Memory B cell (primary cell): ENCODE results near the gene MATCAP1.

Source experiments
- ATAC-seq: fragments of 150-1000 bp; cut with Tn5 transposase; 2 replicates; pipeline ENCODE4 v1.10.0; 2021; ENCODE audit warnings: low read depth, mild to moderate bottlenecking, moderate library complexity
- DNase-seq, 2 donors: peaks; one replicate each; pipeline ENCODE4 v3.0.0; 2022; ENCODE audit warnings: low spot score in 2 of 2
- H3K27ac Mint-ChIP-seq: one replicate; pipeline ENCODE4 v1.8.0; 2022; ENCODE audit warnings: mild to moderate bottlenecking, moderate library complexity, mixed read lengths
- H3K27me3 Mint-ChIP-seq: one replicate; pipeline ENCODE4 v1.8.0; 2022; ENCODE audit warnings: mixed read lengths
- H3K36me3 Mint-ChIP-seq: one replicate; pipeline ENCODE4 v1.8.0; 2022; ENCODE audit warnings: mild to moderate bottlenecking, mixed read lengths
- H3K4me1 Mint-ChIP-seq: one replicate; pipeline ENCODE4 v1.8.0; 2022; ENCODE audit warnings: mixed read lengths
- H3K4me3 Mint-ChIP-seq: one replicate; pipeline ENCODE4 v1.8.0; 2022; ENCODE audit warnings: mild to moderate bottlenecking, moderate library complexity, mixed read lengths
- H3K9me3 Mint-ChIP-seq: one replicate; pipeline ENCODE4 v1.8.0; 2022; ENCODE audit warnings: mixed read lengths

Gene MATCAP1

DNA sequence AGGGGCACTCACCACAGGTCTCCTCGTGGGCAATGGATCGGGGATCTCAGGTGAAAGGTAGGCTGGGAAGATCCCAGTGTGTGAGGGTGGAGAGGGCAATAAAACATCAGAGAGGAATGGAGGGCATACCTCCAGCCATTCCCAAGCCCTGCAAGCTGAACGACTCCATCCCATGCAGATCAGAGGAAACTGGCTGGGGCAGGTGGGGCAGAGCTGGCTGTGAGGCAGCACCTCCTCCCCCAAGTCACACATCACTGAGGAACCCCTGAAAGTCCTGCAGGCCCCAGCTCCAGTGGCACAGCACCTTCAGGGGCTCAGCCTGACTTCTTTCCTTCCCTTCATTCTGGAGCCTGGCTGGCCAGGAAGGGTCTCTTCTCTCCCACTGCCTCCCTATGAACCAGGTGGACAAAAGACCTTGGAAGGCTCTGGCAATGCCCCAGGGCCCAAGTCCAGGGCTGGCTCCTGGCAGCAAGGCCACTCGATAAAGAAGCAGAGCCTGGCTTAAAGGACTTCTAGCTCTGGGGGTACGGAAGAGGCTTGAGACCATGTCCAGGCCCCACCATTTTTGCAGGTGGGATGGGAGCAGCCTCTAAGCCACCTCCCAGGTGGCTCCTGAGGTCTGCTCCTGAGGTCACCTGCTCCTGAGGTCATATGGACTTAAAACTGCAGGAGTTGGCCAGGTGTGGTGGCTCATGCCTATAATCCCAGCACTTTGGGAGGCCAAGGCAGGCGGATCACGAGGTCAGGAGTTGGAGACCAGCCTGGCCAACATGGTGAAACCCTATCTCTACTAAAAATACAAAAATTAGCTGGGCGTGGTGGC is 29.6 kb upstream of the MATCAP1 start:
- no peak overlapping the region for H3K4me3 Mint-ChIP-seq
- H3K27me3 Mint-ChIP-seq, result no peaks in the 10 kb centered on the region
- DNase-seq (no peak), ATAC-seq (no peak)
- no peaks in the 10 kb centered on the region for H3K9me3 Mint-ChIP-seq
- H3K36me3 Mint-ChIP-seq, result peaks cover 7% of the 10 kb centered on the region
- no peak overlapping the region for H3K27ac Mint-ChIP-seq
- H3K4me1 Mint-ChIP-seq, result peaks cover 6% of the 10 kb centered on the region

DNA sequence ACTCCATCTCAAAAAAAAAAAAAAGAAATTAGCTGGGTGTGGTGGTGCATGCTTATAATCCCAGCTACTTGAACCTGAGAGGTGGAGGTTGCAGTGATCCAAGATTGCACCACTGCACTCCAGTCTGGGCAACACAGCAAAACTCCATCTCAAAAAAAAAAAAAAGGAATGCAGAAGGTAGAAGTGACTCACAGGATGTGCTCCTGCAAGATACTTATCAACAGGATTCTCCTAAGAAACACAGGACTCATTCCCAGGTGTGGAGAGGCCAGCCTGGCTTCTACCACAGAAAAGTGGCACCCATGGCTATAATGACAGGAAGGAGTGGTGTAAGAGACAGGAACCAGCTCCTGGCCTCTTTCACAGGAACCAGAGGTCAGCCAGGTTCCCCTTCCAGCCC is 29.0 kb upstream of the MATCAP1 start:
- ATAC-seq, result no peak
- H3K27me3 Mint-ChIP-seq, result no peaks in the 10 kb centered on the region
- peaks cover 6% of the 10 kb centered on the region for H3K4me1 Mint-ChIP-seq
- no peak overlapping the region for H3K4me3 Mint-ChIP-seq
- no peak for DNase-seq
- H3K36me3 Mint-ChIP-seq, result peaks cover 7% of the 10 kb centered on the region
- H3K9me3 Mint-ChIP-seq, result no peaks in the 10 kb centered on the region
- H3K27ac Mint-ChIP-seq, result no peak overlapping the region

DNA sequence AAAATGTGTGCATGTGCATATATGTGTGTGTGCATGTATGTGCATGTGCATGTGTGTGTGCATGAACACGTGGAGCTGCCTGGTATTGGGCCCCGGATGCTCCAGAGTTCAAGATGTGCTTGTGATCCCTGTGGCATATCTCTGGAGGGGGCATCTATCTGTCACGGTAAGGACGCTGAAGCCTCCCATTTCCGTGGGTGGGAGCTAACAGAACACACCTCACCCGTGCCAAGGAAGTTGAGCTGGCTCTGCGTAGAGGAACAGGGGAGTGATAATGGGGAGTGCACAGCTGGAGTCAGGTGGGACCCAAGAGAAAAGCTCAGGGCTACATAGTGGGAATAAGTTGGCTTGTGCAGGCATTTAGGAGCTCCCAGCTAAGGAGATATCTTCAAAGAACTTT is 27.9 kb upstream of the MATCAP1 start:
- no peak for DNase-seq
- Mint-ChIP-seq H3K27ac (no peak overlapping the region), H3K4me1 (peaks cover 6% of the 10 kb centered on the region), H3K27me3 (no peaks in the 10 kb centered on the region), H3K36me3 (peaks cover 7% of the 10 kb centered on the region), H3K9me3 (no peaks in the 10 kb centered on the region), H3K4me3 (no peak overlapping the region)
- ATAC-seq, result no peak

DNA sequence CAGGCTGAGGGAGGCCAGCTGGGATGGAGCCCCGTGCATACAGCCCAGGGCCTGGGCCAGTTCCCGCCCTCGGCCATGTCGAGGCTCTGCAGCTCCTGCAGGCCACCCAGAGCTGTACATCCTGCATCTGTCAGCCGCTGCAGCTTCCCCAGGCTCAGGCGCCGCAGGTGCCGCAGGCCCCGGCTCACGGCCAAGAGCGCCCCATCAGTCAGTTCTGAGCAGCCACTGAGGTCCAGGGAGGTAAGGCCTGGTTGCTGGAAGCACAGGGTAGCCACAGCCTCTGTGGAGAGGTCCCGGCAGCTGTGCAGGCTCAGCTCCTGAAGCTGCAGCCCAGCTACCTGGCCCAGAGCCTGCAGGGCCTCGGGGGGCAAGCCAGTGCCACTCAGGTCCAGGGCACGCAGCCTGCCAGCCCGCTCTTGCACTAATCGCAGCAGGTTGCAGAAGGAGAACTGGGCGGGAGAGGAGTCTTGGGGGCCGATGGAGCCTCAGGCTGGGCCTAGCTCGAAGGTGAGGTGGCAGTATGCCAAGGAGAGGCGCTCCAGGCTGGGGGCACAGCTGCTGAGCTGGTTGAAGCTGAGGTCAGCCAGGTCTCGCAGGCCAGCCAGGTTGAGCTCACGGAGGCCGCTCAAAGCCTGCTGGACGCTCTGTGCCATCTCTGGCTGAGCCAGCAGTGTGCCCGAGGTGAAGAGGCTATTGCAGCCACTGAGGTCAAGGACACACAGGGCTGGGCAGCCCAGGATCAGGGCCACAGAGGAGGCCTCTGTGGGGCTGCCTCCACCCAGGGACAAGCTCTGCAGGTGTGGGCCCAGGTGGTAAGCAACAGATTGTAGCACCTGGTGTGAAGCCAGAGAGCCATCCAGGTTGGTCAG is 26.5 kb upstream of the MATCAP1 start:
- ATAC-seq, result no peak
- no peak for DNase-seq
- no peaks in the 10 kb centered on the region for H3K9me3 Mint-ChIP-seq
- no peak overlapping the region for H3K27ac Mint-ChIP-seq
- H3K27me3 Mint-ChIP-seq, result no peaks in the 10 kb centered on the region
- H3K4me3 Mint-ChIP-seq, result no peak overlapping the region
- peaks cover 3% of the 10 kb centered on the region for H3K36me3 Mint-ChIP-seq
- no peaks in the 10 kb centered on the region for H3K4me1 Mint-ChIP-seq

DNA sequence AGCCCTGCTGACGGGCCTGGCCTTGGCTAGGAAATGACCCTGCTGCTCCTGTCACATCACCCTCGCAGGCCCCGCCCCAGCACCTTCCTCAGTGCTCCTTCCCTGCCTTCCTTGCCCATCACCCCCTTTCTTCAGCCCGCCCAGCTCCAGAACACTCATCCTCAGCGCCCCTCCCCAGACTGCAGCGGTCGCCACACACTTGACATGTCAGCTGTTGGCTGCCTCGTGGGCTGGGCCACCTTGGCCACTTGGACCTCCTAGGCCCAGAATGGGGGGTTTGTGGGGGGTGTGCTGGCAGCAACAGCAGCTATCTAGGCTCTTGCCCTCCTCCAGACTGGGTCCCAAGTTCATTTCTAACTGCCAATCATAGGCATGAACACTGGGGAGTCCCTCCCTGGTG is 25.8 kb upstream of the MATCAP1 start:
- H3K27ac Mint-ChIP-seq, result no peak overlapping the region
- H3K27me3 Mint-ChIP-seq, result no peaks in the 10 kb centered on the region
- no peaks in the 10 kb centered on the region for H3K4me1 Mint-ChIP-seq
- DNase-seq, result no peak
- H3K36me3 Mint-ChIP-seq, result peaks cover 3% of the 10 kb centered on the region
- no peak for ATAC-seq
- H3K4me3 Mint-ChIP-seq, result no peak overlapping the region
- no peaks in the 10 kb centered on the region for H3K9me3 Mint-ChIP-seq

DNA sequence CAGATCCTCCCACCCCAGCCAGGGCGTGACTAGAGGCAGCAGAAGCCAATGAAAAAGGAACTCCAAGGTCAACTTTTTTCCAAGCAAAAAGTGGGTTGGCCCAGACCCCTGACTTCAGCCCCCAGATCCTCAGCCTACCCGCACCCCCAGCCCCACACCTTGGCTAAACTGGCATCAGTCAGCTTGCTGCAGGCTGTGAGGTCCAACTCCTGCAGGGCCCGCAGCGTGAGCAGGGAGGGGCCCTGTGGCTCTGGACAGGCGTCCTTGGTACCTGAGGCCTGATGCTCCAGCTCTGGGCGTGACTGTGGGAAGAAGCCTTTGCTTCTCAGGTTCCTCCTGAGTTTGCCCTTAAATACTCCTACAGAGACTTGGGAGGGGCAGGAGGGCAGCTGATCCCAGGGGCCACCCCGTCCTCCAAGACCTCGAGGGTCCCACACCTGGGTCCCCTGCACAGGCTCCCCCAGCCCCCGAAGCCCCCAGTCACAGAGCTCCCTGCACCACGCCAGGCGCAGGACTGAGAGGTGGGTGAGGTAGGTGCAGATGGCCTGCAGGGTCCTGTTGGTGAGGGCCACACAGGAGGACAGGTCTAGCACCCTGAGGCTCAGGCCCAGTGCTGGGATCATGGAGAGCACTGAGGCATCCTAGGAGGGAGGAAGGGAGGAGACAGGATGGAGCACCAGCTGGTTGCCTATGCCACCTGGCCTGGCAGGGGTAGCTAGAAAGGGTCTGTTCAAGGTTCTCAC is 24.6 kb upstream of the MATCAP1 start:
- Mint-ChIP-seq H3K4me1 (no peaks in the 10 kb centered on the region), H3K36me3 (peaks cover 3% of the 10 kb centered on the region), H3K4me3 (no peak overlapping the region), H3K27ac (no peak overlapping the region), H3K9me3 (no peaks in the 10 kb centered on the region), H3K27me3 (no peaks in the 10 kb centered on the region)
- no peak for DNase-seq
- no peak for ATAC-seq

DNA sequence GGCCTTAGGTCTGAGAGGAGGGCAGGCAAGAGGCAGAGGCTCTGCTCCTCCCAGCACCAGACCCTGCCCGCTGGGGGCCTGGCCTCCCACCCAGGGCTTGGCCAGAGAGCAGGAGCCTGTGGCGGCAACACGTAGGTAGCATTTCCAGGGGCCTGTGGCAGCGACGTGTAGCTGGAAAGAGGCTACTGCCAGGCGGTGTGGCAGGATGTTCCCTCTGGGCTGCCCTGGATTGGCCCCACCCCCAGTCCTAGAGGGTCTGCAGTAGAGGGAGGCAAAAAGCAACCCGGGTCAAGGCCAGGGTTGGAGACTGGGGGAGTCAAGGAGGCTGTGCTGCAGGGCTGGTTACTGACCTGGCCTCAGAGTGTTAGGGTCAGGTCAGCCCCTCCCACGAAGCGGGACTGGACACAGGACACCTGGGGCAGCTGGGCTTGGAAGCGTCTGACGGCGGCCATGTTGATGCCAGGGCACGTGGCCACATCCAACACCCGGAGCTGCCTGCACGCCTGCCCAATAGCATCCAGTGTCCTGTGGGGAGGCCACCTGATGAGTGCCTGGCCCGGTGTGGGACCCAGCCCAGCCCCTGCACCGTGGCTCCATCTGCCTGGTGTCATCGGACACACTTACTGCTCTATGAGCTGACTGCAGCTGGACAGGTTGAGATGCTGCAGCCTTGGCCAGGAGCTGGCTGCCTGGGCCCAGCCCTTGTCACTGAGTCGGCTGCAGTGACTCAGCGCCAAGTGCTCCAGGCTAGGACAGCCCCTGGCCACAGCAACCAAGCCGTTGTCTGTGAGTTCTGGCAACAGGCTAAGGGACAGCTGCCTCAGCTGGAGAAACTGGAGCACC is 23.7 kb upstream of the MATCAP1 start:
- no peak for DNase-seq

DNA sequence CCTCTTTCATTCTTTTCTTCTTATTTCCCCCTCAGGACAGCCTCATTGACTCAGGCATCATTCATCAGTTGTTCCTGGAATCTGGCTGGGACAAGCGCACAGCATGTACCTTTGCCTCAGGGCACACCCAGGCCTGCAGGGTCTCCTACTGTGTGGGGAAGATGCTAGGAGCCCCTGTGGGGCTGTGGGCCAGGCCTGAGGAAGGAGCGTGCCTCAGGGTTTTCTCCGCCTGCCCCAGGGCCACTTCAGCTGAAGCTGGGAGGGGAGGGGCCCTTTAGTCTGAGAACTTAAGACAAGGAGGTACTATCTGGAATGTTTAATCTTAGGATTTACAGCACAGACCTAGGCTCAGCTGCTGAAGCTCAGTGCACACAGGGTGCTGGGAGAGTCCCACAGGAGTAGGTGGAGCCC is 23.1 kb upstream of the MATCAP1 start:
- no peak overlapping the region for H3K27ac Mint-ChIP-seq
- no peak overlapping the region for H3K4me3 Mint-ChIP-seq
- ATAC-seq (no peak), DNase-seq (no peak)
- H3K27me3 Mint-ChIP-seq, result no peaks in the 10 kb centered on the region
- H3K9me3 Mint-ChIP-seq, result no peaks in the 10 kb centered on the region
- H3K36me3 Mint-ChIP-seq, result peaks cover 3% of the 10 kb centered on the region
- H3K4me1 Mint-ChIP-seq, result no peaks in the 10 kb centered on the region

More for the DNA sequence above, 23.7 kb upstream of the MATCAP1 start:
- no peak for ATAC-seq
- Mint-ChIP-seq H3K4me3 (no peak overlapping the region), H3K9me3 (no peaks in the 10 kb centered on the region), H3K27me3 (no peaks in the 10 kb centered on the region), H3K36me3 (peaks cover 3% of the 10 kb centered on the region), H3K4me1 (no peaks in the 10 kb centered on the region), H3K27ac (no peak overlapping the region)

DNA sequence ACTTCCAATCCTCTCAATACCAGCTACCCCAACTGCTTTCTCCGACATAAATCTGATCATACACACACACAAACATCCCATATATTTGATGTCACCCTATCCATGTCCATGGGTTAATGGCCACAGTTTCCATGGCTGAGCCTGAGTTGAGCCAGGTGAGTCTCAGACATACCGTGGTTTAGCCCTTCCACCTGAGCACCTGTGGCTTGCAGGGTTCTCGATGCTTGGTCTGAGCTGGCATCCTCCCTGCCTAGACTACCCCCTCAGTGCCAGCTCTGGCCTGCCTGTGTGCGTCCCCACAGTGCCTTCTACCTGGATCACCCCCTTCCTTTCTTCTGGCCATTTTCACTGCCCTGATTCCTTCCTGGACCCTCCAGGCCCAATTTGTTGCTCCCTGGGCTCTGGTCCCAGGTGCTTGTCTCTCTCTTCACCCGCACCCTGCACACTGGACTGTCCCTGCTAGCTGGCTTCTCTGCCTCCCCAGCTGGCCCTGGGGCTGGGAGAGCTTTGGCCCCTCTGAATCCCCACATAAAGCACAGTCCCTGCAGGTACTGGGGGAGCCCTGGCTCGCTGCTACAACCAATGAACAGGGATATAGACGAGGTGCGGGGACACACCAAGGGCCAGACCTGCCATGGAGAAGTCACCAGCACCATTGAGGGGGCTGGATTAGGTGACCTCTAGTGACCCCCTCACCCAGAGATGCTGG is 22.5 kb upstream of the MATCAP1 start:
- Mint-ChIP-seq H3K27ac (no peak overlapping the region), H3K36me3 (peaks cover 3% of the 10 kb centered on the region), H3K4me1 (no peaks in the 10 kb centered on the region), H3K4me3 (no peak overlapping the region), H3K9me3 (no peaks in the 10 kb centered on the region), H3K27me3 (no peaks in the 10 kb centered on the region)
- ATAC-seq (no peak), DNase-seq (no peak)

DNA sequence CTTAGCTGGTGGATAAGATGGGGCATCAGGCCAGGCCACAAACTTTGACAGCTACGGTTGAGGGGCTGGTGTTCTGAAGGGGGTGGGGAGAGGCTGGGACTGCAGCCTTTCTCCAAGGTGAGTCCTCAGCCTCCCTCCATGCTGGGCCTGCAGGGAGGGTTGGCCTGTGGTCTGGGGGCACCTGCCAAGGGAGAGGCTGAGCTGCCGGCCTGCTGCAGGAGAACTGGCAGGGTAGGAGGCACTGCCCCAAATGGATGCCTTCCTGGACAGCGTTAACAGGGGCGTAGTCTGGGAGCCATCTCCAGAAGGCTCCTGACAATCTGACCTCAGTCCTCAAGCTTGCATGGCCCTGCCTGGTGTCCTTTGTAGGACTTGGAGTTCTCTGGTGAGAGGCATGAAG is 20.3 kb upstream of the MATCAP1 start:
- no peaks in the 10 kb centered on the region for H3K27me3 Mint-ChIP-seq
- ATAC-seq (no peak), DNase-seq (no peak)
- no peak overlapping the region for H3K27ac Mint-ChIP-seq
- H3K4me1 Mint-ChIP-seq, result peaks cover 2% of the 10 kb centered on the region
- peaks cover 6% of the 10 kb centered on the region for H3K36me3 Mint-ChIP-seq
- H3K4me3 Mint-ChIP-seq, result no peak overlapping the region
- H3K9me3 Mint-ChIP-seq, result no peaks in the 10 kb centered on the region

DNA sequence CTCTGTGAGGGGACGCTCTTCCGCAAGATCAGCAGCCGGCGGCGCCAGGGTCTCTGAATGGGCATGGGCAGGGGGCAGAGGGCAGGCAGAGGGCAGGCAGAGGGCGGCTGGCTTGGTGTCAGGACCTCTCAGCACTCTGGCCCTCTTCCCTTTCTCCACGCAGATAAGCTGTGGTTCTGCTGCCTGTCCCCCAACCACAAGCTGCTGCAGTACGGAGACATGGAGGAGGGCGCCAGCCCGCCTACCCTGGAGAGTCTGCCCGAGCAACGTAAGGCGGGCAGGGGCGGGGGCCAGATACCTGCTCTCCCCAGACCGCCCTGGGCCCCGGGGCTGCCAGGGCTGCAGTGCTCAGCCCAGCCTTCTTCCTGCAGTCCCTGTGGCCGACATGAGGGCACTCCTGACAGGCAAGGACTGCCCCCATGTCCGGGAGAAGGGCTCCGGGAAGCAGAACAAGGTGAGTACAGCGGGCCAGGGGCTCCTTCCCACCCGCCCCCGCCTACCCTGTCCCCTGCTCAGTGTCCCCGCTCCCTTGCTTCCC is 19.3 kb upstream of the MATCAP1 start:
- no peaks in the 10 kb centered on the region for H3K9me3 Mint-ChIP-seq
- no peak for DNase-seq
- ATAC-seq, result no peak
- H3K27ac Mint-ChIP-seq, result no peak overlapping the region
- H3K4me3 Mint-ChIP-seq, result no peak overlapping the region
- peaks cover 4% of the 10 kb centered on the region for H3K4me1 Mint-ChIP-seq
- peaks cover 8% of the 10 kb centered on the region for H3K36me3 Mint-ChIP-seq
- H3K27me3 Mint-ChIP-seq, result no peaks in the 10 kb centered on the region

DNA sequence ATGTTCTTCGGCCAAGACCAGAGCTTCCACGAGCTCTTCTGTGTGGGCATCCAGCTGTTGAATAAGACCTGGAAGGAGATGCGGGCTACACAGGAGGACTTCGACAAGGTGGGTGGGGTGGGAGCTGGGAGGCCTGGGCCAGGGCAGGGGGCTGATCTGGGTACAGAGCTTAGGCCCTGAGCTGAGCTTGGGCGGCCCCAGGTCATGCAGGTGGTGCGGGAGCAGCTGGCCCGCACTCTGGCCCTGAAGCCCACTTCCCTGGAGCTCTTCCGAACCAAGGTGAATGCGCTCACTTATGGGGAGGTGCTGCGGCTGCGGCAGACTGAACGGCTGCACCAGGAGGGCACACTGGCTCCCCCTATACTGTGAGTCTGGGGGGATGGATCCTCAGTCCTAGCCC is 18.7 kb upstream of the MATCAP1 start:
- Mint-ChIP-seq H3K36me3 (peaks cover 8% of the 10 kb centered on the region), H3K4me3 (no peak overlapping the region), H3K4me1 (peaks cover 4% of the 10 kb centered on the region), H3K9me3 (no peaks in the 10 kb centered on the region), H3K27me3 (no peaks in the 10 kb centered on the region), H3K27ac (no peak overlapping the region)
- DNase-seq (no peak), ATAC-seq (no peak)
